GM19468 (cell line): ENCODE results near the gene CD300LB.
"Not testable (repeated sequence)": the region's sequence is repeated elsewhere in the genome, so short reads cannot be mapped to it uniquely, and the experiment has no call there.

ENCODE experiments used
- ATAC-seq: cut with Tn5 transposase; IDR thresholded peaks from one replicate; pipeline ENCODE4 v1.9.1; 2021; ENCODE audit warnings: mild to moderate bottlenecking, moderate library complexity, moderate number of reproducible peaks; ENCODE audit not compliant: unreplicated experiment; ENCODE audit errors: extremely low read depth

The CD300LB gene

DNA sequence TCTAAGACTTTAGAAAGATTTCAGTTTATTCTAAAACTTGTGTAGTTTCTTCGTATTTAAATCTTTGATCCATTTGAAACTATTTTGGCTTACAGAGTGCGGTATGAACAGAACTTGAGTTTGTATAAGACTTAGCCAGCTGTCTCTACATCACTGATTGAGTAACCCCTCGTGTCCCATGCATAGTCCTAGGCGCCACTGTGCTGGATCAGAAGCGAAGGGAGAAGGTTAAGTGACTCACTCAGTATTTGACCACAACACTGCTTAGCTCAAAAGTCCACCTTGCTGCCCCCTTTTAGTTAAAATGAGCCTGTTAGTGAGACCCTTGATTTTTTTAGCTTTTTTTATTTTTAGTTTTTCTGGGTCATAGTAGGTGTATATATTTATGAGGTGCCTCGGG is 28.4 kb downstream of the CD300LB start:
- ATAC-seq = no peak

GRCh38 chr17:74499992-74500391 is 31.3 kb downstream of the CD300LB start:
- no peak for ATAC-seq

- no peak for ATAC-seq
Measured at GRCh38 chr17:74497471-74497870, 33.8 kb downstream of the CD300LB start.

GRCh38 chr17:74493331-74493833 is 37.9 kb downstream of the CD300LB start:
- no peak for ATAC-seq

DNA sequence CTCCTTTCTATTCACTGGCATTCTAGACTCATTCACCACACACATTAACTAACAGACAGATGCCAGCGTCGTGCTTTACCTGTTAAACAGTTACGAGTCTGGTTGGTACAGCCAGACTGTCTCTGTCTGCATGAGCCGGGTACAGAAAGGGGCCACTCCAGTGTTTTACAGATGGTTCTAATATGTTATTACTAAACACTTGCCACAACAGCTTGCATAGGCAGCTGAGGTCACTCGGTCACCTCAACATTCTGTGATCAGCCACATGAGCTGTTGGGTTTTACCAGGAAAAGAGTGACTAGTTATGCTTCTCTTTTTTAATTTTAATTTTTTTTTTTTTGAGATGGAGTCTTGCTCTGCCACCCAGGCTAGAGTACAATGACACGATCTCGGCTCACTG is 39.6 kb downstream of the CD300LB start:
- no peak for ATAC-seq

GRCh38 chr17:74490716-74491115 is 40.6 kb downstream of the CD300LB start:
- ATAC-seq = no peak

- ATAC-seq = not testable (repeated sequence)
Measured at GRCh38 chr17:74488276-74488675, 43.0 kb downstream of the CD300LB start.

- no peak for ATAC-seq
Measured at GRCh38 chr17:74485841-74486240, 45.4 kb downstream of the CD300LB start.

GRCh38 chr17:74485022-74485743 is 46.1 kb downstream of the CD300LB start:
- no peak for ATAC-seq

- ATAC-seq = no peak
Measured at GRCh38 chr17:74484066-74484465, 47.2 kb downstream of the CD300LB start.

DNA sequence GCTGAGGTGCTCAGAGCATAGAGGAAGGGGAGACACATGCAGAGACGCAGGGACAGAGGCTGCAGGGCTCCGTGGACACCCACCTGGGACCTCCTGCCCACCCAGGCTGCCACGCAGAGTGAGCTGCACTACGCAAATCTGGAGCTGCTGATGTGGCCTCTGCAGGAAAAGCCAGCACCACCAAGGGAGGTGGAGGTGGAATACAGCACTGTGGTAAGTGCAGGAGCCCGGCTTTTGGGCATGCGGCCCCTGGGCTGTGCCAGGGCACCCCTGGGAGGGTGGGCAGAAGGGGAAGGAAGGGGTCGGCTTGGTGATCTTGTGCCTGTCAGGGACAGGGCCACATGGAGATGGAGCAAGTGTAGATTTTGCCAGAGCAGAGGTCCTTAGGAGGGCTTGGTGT is 49.7 kb downstream of the CD300LB start:
- ATAC-seq = no peak

- no peak for ATAC-seq
Measured at GRCh38 chr17:74480290-74480689, 51.0 kb downstream of the CD300LB start.

DNA sequence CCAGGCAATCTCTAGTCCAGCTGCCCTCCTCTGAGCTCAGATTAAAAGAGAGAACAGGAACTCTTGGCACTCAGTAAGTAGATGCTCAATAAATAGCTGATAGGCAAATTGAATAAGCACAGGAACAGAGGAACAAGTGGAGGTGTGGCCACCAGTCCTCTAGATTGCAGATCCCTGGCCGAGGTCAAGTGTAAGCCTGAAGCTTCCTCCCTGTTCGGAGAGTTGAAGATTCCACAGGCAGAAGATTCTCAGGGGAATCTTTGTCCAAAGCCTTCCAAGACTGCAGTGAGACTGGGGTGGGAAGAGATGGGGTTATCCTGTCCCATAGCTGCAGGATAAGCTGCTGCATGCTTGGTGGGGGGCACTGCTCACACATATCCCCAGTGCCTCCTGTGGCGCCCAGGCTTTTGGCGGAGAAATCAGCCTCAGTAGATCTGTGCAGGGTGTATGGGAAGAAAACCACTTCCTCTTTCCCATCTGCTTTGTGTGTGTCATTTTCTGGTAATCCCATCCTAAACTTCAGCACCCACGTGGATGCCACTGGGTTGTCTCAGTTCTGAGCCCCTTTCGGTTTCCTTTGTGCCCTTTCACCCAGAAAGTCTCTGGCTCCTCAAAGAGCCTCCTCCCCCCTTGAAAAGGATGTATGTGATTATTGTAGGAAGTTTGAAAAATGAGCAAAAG is 52.7 kb downstream of the CD300LB start:
- peak; percentile 19 for ATAC-seq

GRCh38 chr17:74477411-74477810 is 53.9 kb downstream of the CD300LB start:
- ATAC-seq = no peak

DNA sequence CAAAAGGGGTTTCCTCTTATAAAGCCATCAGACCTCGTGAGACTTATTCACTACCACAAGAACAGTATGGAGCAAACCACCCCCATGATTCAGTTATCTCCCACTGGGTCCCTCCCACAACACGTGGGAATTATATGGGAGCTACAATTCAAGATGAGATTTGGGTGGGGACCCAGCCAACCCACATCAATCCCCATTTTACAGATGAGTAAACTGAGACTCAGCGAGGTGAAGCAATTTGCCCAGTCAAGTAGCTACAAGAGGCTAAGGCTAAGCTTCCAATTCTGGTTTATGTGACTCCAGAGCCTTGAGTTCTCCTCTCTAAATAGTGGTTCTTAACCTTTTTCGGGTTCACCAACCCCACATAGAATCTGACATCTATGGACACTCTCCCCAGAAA is 56.1 kb downstream of the CD300LB start:
- no peak for ATAC-seq

DNA sequence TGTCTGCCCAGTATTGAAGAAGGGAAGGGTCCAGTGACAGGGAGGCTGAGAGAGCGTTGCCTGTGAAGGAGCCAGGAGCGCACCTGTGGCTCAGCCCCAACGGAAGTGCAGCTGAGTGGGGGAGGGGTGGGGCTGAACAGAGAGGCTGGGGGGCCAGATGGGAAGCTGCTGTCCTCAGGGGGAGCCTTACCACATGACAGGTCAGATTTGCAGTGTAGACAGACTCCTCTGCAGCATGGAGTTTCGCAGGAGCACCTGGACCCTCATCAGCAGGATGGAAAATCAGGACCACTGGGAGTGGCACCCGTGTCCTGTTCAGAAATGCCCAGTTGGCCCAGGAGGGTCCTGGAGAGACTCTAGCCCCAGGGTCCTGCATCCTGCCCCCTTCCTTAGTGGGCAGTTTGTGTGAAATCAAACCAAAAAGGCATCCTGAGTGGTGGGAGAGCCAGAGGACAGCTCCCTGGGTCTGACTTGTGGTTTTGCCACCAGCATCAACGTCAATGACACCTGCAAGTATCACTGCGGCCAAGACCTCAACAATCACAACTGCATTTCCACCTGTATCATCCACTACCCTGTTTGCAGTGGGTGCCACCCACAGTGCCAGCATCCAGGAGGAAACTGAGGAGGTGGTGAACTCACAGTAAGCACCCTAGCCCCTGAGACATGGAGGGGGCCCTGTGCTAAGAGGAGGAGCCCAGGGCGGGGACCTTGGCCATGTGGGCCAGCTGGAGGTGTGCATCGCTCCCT is 57.1 kb downstream of the CD300LB start:
- no peak for ATAC-seq

DNA sequence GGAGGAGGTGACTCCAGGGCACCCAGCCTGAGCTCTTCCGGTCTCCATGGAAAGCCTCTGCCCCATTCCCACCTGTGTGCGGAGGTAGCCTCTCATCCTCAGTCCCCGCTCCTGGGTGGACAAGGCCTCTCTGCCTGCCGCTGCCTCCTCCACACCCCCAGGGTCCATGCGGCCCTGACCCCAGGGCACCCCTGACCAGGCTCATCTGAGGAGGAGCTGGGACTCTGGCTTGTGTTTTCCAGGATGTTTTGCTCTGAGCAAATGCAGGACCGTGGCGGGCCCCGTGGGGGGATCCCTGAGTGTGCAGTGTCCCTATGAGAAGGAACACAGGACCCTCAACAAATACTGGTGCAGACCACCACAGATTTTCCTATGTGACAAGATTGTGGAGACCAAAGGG is 58.0 kb downstream of the CD300LB start:
- no peak for ATAC-seq

DNA sequence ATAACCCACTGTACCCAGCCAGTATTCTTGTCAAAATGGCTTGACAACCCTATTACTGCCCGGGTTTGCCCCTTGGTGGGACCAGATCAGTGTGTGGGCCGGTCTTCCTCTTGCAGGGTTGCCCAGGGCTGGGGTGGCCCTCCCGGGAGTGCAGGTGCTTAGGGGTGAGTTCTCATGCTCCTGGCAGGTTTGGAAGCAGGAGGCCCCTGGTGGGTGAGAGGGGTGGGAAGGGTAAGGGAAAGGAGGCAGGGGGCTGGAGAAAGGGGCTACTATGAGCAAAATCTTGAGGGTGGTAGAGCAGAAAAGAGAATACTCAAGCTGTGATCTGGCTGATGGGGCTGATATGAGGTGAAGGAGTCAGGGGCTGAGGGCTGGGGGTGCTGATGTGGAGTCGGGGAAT is 58.4 kb downstream of the CD300LB start:
- ATAC-seq = no peak

DNA sequence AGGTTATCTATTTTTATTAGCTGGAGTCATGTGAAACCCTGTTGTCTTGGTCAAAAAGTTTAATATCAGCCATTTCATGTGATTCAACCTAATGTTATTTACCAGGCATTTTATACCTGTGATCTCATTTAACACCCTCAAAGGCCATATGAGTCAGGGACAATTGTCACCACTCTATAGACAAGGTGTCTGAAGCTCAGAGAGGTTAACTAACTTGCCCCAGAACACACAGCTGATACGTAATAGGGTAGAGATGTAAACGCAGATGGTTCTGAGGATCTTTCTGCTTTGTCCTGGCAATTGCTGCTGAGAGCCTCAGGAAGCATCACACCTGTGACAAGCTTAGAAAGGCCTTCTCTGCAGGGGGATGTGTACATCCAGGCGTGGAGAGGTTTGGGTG is 59.9 kb downstream of the CD300LB start:
- ATAC-seq = no peak
